ENCODE measurements around the gene HMOX2.

HMOX2 gene

DNA sequence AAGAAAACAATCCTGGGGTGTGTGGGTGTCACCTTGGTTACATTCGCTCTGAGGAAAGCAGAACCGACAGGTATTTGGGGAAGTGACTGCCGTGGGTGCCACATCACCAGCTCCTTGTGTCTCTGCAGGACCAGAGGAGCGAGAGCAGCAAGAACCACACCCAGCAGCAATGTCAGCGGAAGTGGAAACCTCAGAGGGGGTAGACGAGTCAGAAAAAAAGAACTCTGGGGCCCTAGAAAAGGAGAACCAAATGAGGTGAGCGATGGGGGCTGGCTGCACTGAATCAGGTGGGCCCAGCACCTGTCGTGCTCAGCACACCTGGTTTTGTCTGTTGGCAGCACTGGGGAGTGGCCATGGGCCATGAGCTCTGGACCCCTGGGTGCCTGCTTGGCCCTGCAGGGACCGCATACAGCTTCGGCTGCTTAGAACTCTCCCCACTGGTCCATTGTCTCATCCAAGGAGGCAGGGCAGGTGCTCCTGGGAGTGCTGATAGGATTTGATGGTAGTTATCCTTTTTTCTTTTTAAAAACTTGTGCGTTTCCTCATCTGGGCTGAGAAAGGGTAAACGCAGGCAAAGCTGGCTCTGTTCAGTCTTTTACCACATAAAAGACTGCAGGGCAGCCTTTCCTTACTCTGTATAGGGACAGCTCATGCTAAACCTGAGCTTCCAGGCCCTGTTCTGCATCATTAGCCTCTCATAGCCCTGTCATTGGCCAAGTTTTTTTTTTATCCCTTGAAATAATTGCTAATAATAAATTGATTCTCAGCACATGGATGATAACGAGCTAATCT lies 29.4 kb downstream of the HMOX2 start:
- Histone ChIP-seq H3K27me3 (ENCODE audit: control insufficient read depth in 1 of 2, insufficient read depth in 2 of 2, low read length in 2 of 2) (no peaks in the 10 kb centered on the region), H3K9ac (ENCODE audit: low read length in 2 of 2) (no peak overlapping the region), H3K9me3 (ENCODE audit: control insufficient read depth in 2 of 2, low read length in 2 of 2) (no peaks in the 10 kb centered on the region), H3K27ac (ENCODE audit: low read length) (no peak overlapping the region), H3K4me1 (ENCODE audit: control insufficient read depth, insufficient read depth, low read length) (peaks cover 13% of the 10 kb centered on the region), H3K4me3 (ENCODE audit: low read length in 2 of 2) (no peak overlapping the region), H3K36me3 (ENCODE audit: control insufficient read depth in 2 of 2, insufficient read depth in 2 of 2, low read length in 2 of 2) (peaks cover 11 to 32% of the 10 kb centered on the region in 2 donors)

DNA sequence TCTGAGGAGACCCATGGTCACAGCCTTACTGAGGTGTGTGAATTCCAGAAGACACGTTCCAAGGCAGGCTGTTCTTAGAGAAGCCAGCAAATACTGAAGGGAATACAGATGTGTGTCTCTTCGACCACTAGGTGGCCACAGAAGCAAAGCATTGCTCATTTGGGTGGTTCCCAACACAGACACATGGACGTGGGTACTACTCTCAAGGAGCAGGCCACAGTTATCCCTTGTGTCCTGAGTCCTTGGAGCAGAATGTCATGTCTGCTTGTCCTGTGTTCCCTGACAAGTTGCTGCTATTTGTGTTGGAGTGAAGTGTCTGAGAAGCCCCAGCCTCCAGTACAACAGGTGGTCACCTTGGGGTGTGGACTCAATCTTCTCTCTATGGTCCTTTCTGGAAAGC lies 30.3 kb downstream of the HMOX2 start:
- Histone ChIP-seq H3K9ac (ENCODE audit: low read length in 2 of 2) (peak overlapping the region; percentile 16 to 36), H3K4me1 (ENCODE audit: control insufficient read depth, insufficient read depth, low read length) (peaks cover 18% of the 10 kb centered on the region), H3K4me3 (ENCODE audit: low read length in 2 of 2) (no peak overlapping the region), H3K27me3 (ENCODE audit: control insufficient read depth in 1 of 2, insufficient read depth in 2 of 2, low read length in 2 of 2) (no peaks in the 10 kb centered on the region), H3K27ac (ENCODE audit: low read length) (peak overlapping the region; percentile 49), H3K36me3 (ENCODE audit: control insufficient read depth in 2 of 2, insufficient read depth in 2 of 2, low read length in 2 of 2) (peaks cover 15 to 38% of the 10 kb centered on the region in 2 donors), H3K9me3 (ENCODE audit: control insufficient read depth in 2 of 2, low read length in 2 of 2) (no peaks in the 10 kb centered on the region)

DNA sequence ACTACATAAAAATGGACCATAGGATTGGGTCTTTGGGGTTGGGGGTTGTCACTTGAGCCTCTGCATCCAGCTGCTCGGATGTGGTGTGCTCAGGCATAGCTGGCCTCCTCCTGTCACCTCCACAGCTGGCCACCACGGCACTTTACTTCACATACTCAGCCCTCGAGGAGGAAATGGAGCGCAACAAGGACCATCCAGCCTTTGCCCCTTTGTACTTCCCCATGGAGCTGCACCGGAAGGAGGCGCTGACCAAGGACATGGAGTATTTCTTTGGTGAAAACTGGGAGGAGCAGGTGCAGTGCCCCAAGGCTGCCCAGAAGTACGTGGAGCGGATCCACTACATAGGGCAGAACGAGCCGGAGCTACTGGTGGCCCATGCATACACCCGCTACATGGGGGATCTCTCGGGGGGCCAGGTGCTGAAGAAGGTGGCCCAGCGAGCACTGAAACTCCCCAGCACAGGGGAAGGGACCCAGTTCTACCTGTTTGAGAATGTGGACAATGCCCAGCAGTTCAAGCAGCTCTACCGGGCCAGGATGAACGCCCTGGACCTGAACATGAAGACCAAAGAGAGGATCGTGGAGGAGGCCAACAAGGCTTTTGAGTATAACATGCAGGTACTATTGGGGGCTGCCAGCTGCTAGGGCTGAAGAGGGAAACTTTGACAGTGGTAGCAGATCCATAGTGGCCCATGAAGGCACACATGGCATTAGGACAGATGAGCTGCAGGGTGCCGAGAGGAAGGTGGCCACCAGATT lies 31.6 kb downstream of the HMOX2 start:
- Histone ChIP-seq H3K9me3 (ENCODE audit: control insufficient read depth in 2 of 2, low read length in 2 of 2) (no peaks in the 10 kb centered on the region), H3K36me3 (ENCODE audit: control insufficient read depth in 2 of 2, insufficient read depth in 2 of 2, low read length in 2 of 2) (peaks cover 25 to 45% of the 10 kb centered on the region in 2 donors), H3K27me3 (ENCODE audit: control insufficient read depth in 1 of 2, insufficient read depth in 2 of 2, low read length in 2 of 2) (no peaks in the 10 kb centered on the region), H3K9ac (ENCODE audit: low read length in 2 of 2) (no peak overlapping the region), H3K27ac (ENCODE audit: low read length) (no peak overlapping the region), H3K4me3 (ENCODE audit: low read length in 2 of 2) (no peak overlapping the region), H3K4me1 (ENCODE audit: control insufficient read depth, insufficient read depth, low read length) (peaks cover 21% of the 10 kb centered on the region)

DNA sequence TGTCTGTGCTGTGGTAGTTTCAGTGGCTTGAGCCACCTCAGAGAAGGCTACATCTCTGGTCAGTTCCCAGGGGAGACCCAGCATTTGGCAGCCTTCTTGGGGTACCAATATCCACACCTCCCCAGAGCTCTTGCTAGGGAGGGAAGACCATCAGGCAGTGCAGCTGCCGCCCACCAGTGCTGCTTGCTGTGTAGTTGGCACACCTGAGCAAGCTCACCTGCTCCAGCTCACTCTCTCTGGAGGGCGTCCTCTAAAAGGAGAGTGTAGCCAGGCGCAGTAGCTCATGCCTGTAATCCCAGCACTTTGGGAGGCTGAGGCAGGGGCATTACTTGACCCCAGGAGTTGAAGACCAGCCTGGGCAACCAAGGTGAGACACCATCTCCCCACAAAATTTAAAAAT lies 32.6 kb downstream of the HMOX2 start:
- Histone ChIP-seq H3K4me3 (ENCODE audit: low read length in 2 of 2) (no peak overlapping the region), H3K27me3 (ENCODE audit: control insufficient read depth in 1 of 2, insufficient read depth in 2 of 2, low read length in 2 of 2) (no peaks in the 10 kb centered on the region), H3K4me1 (ENCODE audit: control insufficient read depth, insufficient read depth, low read length) (peaks cover 26% of the 10 kb centered on the region), H3K36me3 (ENCODE audit: control insufficient read depth in 2 of 2, insufficient read depth in 2 of 2, low read length in 2 of 2) (peaks cover 29 to 45% of the 10 kb centered on the region in 2 donors), H3K9ac (ENCODE audit: low read length in 2 of 2) (no peak overlapping the region), H3K27ac (ENCODE audit: low read length) (no peak overlapping the region), H3K9me3 (ENCODE audit: control insufficient read depth in 2 of 2, low read length in 2 of 2) (no peaks in the 10 kb centered on the region)

DNA sequence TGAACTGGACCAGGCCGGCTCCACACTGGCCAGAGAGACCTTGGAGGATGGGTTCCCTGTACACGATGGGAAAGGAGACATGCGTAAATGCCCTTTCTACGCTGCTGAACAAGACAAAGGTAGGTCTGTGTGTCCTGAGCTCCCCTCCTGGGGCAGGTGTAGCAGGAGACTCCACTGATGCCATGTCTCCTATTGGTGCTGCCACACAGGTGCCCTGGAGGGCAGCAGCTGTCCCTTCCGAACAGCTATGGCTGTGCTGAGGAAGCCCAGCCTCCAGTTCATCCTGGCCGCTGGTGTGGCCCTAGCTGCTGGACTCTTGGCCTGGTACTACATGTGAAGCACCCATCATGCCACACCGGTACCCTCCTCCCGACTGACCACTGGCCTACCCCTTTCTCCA lies 33.2 kb downstream of the HMOX2 start:
- Histone ChIP-seq H3K36me3 (ENCODE audit: control insufficient read depth in 2 of 2, insufficient read depth in 2 of 2, low read length in 2 of 2) (peaks cover 29 to 45% of the 10 kb centered on the region in 2 donors), H3K27ac (ENCODE audit: low read length) (no peak overlapping the region), H3K4me3 (ENCODE audit: low read length in 2 of 2) (no peak overlapping the region), H3K9ac (ENCODE audit: low read length in 2 of 2) (no peak overlapping the region), H3K4me1 (ENCODE audit: control insufficient read depth, insufficient read depth, low read length) (peaks cover 31% of the 10 kb centered on the region), H3K9me3 (ENCODE audit: control insufficient read depth in 2 of 2, low read length in 2 of 2) (no peaks in the 10 kb centered on the region), H3K27me3 (ENCODE audit: control insufficient read depth in 1 of 2, insufficient read depth in 2 of 2, low read length in 2 of 2) (no peaks in the 10 kb centered on the region)

DNA sequence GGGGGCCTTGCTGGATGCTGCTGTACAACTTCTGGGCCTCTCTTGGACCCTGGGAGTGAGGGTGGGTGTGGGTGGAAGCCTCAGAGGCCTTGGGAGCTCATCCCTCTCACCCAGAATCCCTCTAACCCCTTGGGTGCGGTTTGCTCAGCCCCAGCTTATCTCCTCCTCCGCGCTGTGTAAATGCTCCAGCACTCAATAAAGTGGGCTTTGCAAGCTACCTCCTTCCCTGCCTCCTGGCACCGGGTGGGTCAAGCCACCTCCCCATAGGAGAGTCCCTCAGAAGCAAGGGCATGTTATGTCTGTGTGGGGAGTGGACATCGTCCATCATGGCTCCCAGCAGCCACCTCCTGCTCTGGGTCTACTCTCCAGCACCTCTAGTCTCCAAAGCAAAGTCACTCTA lies 33.9 kb downstream of the HMOX2 start:
- Histone ChIP-seq H3K9ac (ENCODE audit: low read length in 2 of 2) (no peak overlapping the region), H3K27ac (ENCODE audit: low read length) (no peak overlapping the region), H3K9me3 (ENCODE audit: control insufficient read depth in 2 of 2, low read length in 2 of 2) (no peaks in the 10 kb centered on the region), H3K27me3 (ENCODE audit: control insufficient read depth in 1 of 2, insufficient read depth in 2 of 2, low read length in 2 of 2) (no peaks in the 10 kb centered on the region), H3K36me3 (ENCODE audit: control insufficient read depth in 2 of 2, insufficient read depth in 2 of 2, low read length in 2 of 2) (peaks cover 29 to 45% of the 10 kb centered on the region in 2 donors), H3K4me1 (ENCODE audit: control insufficient read depth, insufficient read depth, low read length) (peaks cover 35% of the 10 kb centered on the region), H3K4me3 (ENCODE audit: low read length in 2 of 2) (no peak overlapping the region)

DNA sequence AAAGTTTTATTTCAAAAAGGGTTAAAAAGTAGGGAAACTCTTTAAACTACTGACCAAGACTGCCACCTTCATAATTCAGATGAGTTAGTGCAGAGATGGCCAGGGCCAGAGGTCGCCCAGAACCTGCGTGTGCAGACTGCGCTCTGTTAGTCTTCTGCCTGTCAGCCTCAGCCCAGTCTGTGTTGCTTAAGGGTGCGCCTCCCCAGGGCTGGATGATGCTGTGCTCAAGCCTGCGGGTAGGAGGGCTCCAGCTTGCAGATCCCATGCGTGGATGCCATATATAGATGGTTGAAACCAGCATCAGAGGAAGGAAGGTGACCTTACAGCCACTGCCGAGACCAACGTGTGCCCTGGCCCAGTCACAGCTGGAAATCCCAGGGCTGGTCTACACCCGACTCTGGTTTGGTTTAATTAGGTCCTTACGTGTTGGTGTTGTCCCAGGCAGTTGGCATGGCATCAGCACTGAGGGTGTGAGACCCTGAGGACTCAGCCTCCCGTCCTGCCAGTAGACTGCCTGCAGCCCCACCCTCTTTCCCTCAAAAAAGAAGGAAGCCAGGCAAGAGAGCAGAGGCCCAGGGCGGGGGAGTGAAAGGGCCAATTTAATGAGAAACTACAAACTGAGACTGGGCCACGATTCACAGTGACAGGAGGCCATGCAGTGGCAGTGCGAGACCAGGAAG lies 34.7 kb downstream of the HMOX2 start:
- Histone ChIP-seq H3K27me3 (ENCODE audit: control insufficient read depth in 1 of 2, insufficient read depth in 2 of 2, low read length in 2 of 2) (no peaks in the 10 kb centered on the region), H3K27ac (ENCODE audit: low read length) (peak overlapping the region; percentile 83), H3K36me3 (ENCODE audit: control insufficient read depth in 2 of 2, insufficient read depth in 2 of 2, low read length in 2 of 2) (peaks cover 29 to 42% of the 10 kb centered on the region in 2 donors)

DNA sequence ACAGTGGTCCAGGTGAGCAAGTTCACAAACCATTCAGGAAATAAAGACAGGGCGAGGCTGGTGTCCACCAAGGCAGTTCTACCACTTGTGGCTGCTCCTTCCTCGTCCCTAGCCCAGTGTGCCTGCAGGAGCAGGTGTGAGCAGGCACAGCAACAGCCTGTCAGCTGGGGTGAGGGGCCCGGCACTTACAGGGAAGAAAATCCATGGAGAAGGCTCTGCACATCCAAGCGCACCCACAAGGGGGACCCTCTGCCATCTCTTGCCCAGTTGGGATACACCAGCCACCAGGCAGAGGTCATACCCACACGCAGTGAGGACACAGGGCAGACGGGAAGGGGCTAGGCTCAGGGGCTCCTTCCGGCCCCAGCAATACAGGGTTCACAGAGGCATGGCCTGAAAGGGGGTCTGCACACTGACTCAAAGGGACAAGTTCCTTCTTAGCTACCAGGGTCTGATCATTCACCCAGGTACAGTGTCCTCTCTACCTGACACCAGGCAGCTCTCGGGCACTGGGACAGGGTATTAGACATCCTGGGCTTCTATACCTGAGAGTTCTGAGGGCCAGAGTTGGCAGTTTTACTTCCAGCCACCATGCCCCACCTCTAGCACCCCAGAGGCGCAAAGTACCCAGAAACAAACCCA lies 35.4 kb downstream of the HMOX2 start:
- no peaks in the 10 kb centered on the region for H3K27me3 ChIP-seq (ENCODE audit: control insufficient read depth in 1 of 2, insufficient read depth in 2 of 2, low read length in 2 of 2)
- peak overlapping the region in 1 of 2 donors; percentile 51 for H3K9ac ChIP-seq (ENCODE audit: low read length in 2 of 2)
- no peak overlapping the region for H3K4me3 ChIP-seq (ENCODE audit: low read length in 2 of 2)
- H3K36me3 ChIP-seq (ENCODE audit: control insufficient read depth in 2 of 2, insufficient read depth in 2 of 2, low read length in 2 of 2) = peaks cover 29 to 40% of the 10 kb centered on the region in 2 donors
- no peaks in the 10 kb centered on the region for H3K9me3 ChIP-seq (ENCODE audit: control insufficient read depth in 2 of 2, low read length in 2 of 2)
- peak overlapping the region; percentile 83 for H3K27ac ChIP-seq (ENCODE audit: low read length)
- H3K4me1 ChIP-seq (ENCODE audit: control insufficient read depth, insufficient read depth, low read length) = peaks cover 36% of the 10 kb centered on the region

More for the DNA sequence above, 34.7 kb downstream of the HMOX2 start:
- no peaks in the 10 kb centered on the region for H3K9me3 ChIP-seq (ENCODE audit: control insufficient read depth in 2 of 2, low read length in 2 of 2)
- H3K9ac ChIP-seq (ENCODE audit: low read length in 2 of 2) = peak overlapping the region in 1 of 2 donors; percentile 51
- H3K4me3 ChIP-seq (ENCODE audit: low read length in 2 of 2) = no peak overlapping the region
- peaks cover 39% of the 10 kb centered on the region for H3K4me1 ChIP-seq (ENCODE audit: control insufficient read depth, insufficient read depth, low read length)

DNA sequence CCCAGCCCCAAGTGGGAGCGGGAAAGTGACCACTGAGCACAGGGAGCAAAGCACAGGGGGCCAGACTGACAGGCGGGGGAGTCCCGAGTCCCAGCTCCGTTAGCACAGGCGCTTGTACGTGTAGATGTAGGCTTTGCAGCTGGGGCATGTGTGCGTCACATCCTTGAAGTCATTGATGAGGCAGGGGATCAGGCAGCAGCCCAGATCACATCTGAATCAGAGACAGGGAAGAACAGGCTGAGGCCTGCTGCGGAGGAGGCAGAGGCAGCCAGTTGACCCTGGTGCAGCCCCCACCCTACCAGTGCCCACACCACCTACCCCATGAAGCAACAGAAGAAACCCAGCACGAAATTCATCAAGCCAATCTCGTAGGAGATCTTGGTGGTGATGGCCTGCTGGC lies 36.3 kb downstream of the HMOX2 start:
- no peaks in the 10 kb centered on the region for H3K27me3 ChIP-seq (ENCODE audit: control insufficient read depth in 1 of 2, insufficient read depth in 2 of 2, low read length in 2 of 2)
- no peak overlapping the region for H3K27ac ChIP-seq (ENCODE audit: low read length)
- H3K9me3 ChIP-seq (ENCODE audit: control insufficient read depth in 2 of 2, low read length in 2 of 2) = no peaks in the 10 kb centered on the region
- no peak overlapping the region for H3K4me3 ChIP-seq (ENCODE audit: low read length in 2 of 2)
- H3K4me1 ChIP-seq (ENCODE audit: control insufficient read depth, insufficient read depth, low read length) = peaks cover 33% of the 10 kb centered on the region
- no peak overlapping the region for H3K9ac ChIP-seq (ENCODE audit: low read length in 2 of 2)
- peaks cover 27 to 38% of the 10 kb centered on the region in 2 donors for H3K36me3 ChIP-seq (ENCODE audit: control insufficient read depth in 2 of 2, insufficient read depth in 2 of 2, low read length in 2 of 2)

DNA sequence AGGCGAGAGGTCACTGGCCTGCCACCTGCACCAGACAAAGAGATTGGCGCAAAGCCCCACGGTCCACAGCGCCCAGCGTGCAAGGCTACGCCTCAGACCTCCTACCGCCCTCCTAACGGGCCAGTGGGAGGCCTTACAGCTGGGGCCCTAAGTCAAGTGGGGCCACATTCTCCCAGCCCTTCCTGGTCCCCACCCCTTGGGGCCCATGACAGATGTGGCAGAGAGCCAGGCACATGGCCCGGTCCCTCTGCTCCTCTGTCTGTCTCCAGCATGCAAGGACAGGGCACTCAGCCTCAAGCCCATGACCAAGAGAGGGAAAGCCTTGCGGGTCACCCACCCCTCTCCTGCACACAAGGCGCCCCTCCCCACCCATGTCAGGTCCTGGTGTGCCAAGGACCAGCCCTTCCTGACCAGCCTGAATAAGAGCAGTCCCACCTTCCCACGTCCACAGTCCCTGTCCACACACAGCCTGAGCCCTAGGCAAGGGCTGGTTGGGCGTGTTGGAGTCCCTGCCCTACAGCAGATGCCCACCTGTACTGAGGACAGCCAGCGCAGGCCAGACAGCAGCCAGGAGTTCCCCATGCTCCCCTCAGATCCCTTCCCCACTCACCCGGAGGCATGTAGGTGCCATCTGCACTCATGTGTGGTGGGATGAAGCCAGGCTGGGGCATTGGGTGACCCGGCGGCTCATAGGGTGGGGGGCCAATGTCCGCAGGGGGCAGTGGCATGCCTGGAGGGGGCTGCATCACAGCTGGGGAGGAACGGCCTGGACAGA lies 37.1 kb downstream of the HMOX2 start:
- Histone ChIP-seq H3K36me3 (ENCODE audit: control insufficient read depth in 2 of 2, insufficient read depth in 2 of 2, low read length in 2 of 2) (peaks cover 19 to 30% of the 10 kb centered on the region in 2 donors), H3K9ac (ENCODE audit: low read length in 2 of 2) (no peak overlapping the region), H3K4me3 (ENCODE audit: low read length in 2 of 2) (no peak overlapping the region), H3K27ac (ENCODE audit: low read length) (peak overlapping the region; percentile 41), H3K27me3 (ENCODE audit: control insufficient read depth in 1 of 2, insufficient read depth in 2 of 2, low read length in 2 of 2) (no peaks in the 10 kb centered on the region), H3K9me3 (ENCODE audit: control insufficient read depth in 2 of 2, low read length in 2 of 2) (no peaks in the 10 kb centered on the region), H3K4me1 (ENCODE audit: control insufficient read depth, insufficient read depth, low read length) (peaks cover 33% of the 10 kb centered on the region)
